NCI-H1048 (cell line): ENCODE data around the gene ST6GALNAC1.

ENCODE experiments used
- DNase-seq: peaks from one replicate; lab custom pipeline; 2025; lab: John Stamatoyannopoulos, UW

The ST6GALNAC1 gene, protein sequence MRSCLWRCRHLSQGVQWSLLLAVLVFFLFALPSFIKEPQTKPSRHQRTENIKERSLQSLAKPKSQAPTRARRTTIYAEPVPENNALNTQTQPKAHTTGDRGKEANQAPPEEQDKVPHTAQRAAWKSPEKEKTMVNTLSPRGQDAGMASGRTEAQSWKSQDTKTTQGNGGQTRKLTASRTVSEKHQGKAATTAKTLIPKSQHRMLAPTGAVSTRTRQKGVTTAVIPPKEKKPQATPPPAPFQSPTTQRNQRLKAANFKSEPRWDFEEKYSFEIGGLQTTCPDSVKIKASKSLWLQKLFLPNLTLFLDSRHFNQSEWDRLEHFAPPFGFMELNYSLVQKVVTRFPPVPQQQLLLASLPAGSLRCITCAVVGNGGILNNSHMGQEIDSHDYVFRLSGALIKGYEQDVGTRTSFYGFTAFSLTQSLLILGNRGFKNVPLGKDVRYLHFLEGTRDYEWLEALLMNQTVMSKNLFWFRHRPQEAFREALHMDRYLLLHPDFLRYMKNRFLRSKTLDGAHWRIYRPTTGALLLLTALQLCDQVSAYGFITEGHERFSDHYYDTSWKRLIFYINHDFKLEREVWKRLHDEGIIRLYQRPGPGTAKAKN

GRCh38 chr17:76643553-76644148, at the start of gene ST6GALNAC1:
TSS of gene ST6GALNAC1 (minus strand) at chr17:76643757. CDS start at chr17:76643638, 119 bp downstream.
- no peak for DNase-seq

GRCh38 chr17:76691379-76692191, 48.0 kb upstream of the ST6GALNAC1 start:
- no peak for DNase-seq

DNA sequence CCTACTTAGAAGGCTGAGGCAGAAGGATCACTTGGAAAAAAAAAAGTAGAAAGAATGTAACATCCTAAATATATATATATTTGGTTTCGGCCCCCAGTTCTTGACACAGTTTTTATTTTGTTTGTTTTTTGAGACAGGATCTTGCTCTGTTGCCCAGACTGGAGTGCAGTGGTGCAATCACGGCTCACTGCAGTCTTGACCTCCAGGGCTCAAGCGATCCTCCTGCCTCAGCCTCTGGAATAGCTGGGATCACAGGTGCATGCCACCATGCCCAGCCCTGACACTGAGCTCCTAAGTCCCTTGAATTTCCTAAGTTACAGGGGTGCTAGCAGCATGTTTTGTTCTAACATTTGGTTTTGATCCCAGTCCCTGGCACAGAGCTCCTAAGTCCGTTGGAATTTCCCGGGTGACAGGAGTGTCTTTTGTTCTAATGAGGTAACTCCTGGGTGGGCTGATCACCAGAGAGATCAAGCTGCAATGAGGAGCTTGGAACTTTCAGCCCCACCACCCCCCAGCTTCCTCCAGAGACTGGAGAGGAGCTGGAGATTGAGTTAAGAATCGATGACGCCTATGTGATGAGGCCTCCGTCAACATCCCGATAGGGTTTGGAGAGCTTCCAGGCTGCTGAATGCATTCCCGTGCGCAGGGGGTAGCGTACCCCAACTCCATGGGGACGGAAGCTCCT, 47.2 kb upstream of the ST6GALNAC1 start:
- DNase-seq = no peak

- DNase-seq = no peak
Observed at GRCh38 chr17:76689859-76690258, 46.3 kb upstream of the ST6GALNAC1 start.

DNA sequence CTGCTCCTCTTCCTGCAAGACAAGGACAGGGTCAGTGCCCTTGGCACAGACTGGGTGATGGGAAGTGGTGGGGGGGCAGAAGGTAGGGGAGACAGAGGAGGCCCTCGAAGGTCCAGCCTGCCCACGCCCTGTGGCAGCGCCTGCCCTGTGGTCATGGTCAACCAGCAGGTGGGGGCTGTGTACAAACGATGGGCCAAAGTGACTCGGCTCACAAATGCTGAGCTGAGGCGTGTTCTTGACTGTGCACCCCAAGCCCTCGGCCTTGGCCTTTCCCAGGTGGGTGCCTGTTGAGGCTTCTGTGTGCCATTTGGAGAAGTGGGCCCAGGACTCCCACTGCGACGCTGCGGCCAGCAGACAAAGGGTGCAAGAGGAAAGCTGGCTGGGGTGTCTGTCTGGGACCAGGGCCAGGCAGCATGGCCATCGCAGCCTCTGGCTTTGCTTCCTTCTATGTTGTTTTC, 44.6 kb upstream of the ST6GALNAC1 start:
- no peak for DNase-seq

DNA sequence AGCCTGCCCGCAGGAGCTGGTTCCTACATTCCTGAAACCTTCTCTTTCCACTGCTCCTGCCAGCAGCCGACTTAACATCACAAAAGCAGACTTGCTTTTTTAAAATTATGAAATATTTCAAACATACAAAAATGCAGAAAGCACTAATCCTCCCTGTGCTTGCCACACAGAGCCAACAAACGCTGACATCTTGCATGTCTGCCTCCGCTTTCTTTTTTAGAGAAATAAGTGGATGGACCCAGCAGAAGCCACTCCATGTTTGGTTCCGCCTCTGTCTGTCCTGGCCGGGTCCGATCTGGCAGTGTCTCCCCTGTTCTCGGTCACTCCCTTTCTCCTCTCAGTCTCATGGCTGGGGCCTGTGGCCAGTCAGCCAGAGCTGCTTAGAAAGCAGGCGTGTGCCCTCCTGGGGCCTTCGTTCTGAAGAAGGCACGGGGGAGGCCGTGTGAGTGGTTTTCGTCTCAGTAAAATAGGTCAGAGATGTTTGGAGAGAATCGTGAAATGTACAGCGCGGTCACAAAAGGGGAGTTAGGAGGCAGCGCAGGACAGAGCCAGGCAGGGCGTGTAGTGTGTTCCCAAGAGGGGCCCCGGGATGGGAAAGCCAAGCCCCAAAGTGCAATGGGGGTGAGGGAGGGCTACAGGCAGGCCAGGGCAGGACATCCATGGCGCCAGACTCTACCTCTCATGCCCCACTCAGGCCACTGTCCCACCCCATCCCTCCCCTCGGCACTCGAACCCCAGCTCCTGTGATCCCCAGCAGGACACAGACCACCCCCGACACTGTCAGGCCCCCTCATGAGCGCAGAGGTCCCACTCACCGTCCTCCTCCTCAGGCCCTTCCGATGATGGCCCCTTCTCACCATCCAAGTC, 44.0 kb upstream of the ST6GALNAC1 start:
- DNase-seq = no peak

DNA sequence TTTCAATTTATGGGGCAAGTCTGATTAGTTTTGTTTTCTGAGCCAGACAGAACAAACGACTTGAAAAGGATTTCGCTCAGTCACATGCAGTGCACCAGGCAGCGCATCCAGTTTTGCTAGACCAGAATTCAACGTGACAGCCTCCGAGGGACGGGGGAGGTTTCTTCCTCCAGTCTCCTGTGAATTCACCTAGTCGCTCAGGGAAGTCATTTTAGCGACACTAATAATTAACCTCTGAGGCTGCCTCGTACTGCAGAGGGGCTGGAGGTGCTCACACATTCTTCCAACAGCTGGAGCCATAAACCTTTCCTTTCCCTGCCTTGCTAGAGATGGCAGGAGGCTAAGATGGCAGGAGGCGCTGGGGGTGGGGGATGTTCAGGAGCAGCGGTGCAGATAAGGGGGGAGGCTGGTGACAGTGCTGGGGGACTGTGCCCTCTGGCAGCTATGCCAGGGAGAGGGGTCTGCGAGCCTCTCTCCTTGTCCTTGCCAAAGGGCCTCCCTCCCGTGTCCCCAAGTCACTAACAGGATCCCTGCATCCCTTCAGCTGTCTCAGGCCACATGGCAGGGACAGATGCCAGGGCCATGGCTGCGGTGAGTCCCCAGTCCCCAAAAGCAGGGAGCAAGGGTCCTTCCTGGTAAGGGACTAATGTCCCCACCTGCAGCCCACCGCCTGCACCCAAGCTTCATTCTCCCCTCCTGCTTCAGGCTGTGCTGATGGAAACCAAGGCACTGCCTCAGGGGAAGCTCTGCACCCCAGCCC, 43.2 kb upstream of the ST6GALNAC1 start:
- no peak for DNase-seq

DNA sequence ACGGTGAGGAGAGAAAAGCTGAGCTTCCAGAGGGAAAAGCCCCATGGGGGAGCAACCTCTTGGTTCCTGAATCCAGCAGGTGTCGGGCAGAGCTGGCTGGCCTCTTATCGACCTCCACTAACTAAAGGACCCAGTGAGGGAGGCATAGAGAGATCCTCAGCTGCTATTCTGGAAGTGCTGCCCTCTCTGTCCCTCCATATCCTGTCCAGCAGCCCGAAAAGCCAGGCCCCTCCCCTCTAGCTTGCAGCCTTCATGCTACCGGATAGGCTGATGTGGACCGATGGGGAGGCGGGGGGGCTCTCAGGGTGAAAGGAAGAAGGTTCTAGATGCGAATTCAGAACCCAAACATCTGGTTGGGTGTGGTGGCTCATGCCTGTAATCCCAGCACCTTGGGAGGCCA, 42.3 kb upstream of the ST6GALNAC1 start:
- no peak for DNase-seq

DNA sequence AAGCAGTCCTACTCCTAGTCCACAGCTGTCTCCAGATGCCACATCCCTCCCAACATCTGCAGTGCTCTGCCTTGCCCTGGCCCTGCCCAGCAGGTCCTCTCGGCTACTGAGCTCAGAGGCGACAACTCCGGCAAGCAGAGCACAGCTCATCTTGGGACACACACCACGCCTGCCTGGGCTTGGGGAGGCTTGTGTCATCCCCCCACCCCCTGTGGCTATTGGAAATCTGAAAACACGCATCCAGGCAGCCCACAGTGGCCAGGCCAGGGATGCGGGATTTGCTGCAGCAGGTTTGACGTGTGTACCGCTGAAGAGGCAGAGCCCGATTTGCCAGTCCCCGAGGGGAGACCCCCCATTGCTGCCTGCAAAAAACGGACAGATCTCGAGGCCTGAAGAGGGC, 41.8 kb upstream of the ST6GALNAC1 start:
- DNase-seq = no peak

DNA sequence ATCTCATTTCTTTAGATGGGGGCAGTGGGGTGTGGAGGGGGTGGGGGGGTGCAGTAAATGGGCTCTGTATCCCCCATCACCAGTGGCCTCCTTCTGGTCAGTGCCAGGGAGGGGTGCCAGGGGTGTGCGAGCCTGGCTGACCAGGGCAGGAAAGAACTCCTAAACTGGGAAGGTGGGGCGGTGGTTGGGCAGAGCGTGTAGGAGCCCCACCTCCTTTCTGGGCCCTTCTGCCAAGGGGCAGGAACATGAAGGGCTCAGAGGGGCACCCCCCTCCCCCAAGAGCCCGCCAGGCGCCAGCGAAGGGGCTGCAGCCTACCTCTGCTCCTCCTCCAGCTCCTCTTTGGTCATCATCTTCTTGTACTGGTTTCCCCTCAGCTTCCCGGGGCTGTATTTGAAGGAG, 41.2 kb upstream of the ST6GALNAC1 start:
- no peak for DNase-seq

DNA sequence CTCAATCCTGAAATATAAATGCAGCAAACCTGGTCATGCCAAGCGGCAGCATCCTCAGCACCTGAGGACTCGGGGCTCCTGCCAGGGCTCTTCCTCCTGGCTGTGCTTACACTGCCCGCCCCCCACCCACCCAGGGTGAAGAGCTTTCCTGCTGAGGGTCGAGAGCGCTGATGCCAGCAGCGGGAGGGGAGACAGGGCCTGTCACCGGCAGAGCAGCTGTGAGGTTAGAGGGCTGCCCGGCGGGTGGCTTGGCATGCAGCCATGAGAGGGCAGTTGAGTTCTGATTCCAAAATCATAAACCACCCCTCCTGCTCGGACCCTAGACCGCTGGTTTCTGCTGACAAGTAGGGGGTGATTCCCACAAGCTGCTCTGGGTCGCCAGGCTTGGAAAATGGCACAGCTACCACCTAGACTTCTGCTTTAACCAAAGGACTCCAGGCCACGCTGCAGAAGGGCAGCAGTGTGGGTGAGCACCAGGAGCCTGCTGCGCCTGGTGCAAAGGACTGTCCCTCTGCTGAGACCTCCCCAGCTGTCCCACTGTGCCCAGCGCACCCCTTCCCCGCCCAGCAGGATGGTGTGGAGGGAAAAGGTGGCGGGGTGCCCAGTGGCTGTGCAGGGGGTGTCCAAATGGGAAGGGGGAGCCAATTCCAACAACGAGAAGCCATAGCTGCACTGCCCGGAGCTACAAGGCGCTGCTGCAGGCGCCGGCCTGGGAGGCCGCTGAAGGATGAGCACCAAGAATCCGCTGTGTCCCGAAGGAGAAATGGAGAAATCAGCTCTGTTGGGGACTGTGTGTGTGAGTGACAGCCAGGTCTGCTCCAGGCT, 40.6 kb upstream of the ST6GALNAC1 start:
- no peak for DNase-seq

GRCh38 chr17:76683011-76683755, 39.6 kb upstream of the ST6GALNAC1 start:
- DNase-seq = no peak

DNA sequence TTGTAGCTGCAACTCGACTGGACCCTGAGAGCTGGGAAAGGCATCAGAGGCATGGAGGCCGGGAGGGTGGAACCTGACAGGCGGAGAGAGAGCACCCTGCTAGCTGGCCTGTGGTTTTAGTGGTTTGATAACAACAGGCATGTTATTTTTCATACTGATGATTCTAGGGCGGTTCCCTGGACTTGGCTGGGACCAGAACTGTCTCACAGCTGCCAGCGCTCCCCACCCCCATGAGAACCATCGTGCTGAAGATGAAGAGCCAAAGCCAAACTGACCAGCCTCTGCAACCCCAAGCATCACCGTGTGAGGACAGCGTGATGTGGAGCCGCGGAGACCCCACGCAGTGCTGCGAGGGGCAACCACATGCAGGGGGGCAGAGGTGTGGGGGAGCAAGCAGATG, 38.7 kb upstream of the ST6GALNAC1 start:
- no peak for DNase-seq

DNA sequence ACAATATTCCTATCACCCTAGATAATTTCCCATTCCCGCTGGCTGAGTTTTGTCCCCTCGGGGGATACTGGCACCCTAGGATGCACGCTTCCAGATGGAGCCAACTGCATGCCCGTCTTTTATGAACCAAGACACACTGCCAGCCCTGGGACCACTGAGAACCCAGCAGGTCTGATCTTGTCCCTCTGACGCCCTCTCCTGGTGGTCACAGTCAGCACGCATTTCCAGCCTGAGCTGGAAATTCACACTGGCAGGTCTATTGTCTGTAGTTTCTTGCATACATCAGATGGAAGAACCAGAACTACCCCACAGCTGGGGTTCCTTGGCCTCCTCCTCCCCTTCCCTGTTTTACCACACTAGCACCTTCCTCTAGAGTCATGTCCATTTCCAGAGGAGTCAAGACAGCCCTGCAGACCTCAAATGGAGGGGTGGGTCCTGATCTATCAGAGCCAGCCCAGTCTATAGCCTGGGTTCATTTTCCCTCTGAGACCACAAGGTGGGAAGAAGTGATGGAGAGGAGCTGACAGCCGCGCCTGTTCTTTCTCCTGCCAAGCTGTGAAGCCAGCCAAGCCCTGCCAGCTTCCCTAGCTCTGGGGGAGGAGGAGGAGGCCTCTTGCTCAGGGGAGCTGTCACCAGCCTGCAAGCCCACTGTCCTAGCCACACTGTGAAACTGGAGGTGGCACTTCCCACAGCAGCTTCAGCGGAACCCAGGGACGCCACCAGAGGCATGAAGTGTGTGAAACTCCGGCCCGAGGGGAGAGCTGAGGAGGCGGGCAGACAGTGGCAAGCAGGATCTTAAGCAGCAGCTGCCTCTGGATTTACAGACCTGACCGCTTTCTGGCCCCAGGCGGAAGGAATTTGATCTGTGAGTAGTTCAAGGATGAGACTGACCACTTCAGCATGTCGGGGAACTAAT, 37.9 kb upstream of the ST6GALNAC1 start:
- no peak for DNase-seq

DNA sequence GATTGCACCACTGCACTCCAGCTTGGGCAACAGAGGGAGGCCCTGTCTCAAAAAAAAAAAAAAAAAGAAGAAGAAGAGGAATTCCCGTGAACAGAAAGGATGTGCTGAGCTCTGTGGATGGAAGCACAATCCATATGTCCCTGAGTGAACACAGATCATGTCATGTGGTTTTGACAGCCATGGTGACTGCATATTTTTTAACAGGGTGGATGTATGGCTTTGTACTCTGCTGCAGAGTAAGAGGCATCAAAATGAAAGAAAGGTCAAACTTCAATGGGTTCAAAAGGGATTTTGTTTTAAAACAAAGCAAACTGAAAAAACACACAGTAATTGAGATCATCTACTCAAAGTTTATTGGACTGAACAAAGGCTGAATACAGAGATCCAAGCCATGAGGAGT, 35.7 kb upstream of the ST6GALNAC1 start:
- DNase-seq = no peak

DNA sequence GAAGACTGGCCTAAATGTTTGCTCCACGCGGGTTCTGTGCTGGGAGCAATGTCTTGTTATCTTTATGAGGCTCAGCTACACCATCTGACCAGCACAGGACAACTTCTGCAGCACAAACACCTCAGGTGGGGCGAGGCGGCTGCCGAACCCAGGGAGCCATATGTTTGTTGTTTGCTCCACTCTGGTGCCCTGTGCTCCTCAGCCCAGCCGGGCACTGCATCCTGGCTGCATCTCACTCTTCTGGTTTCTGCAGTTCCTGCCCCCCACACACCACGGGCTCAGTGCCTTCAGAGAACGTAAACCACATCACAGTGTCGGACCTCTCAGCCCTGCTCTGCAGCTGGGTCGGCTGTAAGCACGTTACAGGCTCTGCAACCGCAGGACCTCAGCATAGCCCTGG, 34.8 kb upstream of the ST6GALNAC1 start:
- no peak for DNase-seq

DNA sequence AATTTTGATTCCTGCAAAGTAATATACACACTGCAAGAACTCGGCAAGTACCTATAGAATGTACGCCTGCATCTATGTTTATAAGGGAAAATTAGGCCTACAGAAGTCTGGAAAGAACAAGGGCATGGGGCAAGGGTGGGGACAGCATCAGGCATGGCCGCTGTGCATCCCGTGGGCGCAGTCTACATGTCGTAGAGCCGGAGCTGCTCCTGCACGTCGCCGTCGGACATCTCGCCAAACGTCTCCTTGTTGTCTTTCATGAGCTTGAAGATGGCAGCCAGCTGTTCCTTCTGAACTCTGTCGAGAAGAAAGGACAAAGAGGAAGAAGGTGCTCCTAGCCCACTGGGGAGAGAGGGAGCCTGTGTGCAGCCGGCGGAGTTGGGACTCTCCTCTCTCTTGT, 33.8 kb upstream of the ST6GALNAC1 start:
- no peak for DNase-seq
